PFSK-1 (cell line): Measurements from ENCODE around the gene ISG20L2.

Experiments used
- POLR2AphosphoS5 ChIP-seq: IDR thresholded peaks from 2 replicates; pipeline ENCODE4 v1.6.1; 2012; ENCODE audit warnings: low read depth, mild to moderate bottlenecking, control low read depth, low read length, moderate library complexity
- TAF1 ChIP-seq: IDR thresholded peaks from 2 replicates; pipeline ENCODE4 v1.6.1; 2012; ENCODE audit warnings: low read length, control low read depth, borderline replicate concordance; ENCODE audit not compliant: insufficient read depth

- no peak for TF ChIP-seq POLR2AphosphoS5
- TF ChIP-seq TAF1: no peak
Measured at GRCh38 chr1:156703741-156704140, 24.8 kb downstream of the ISG20L2 start.
